Panc1 (cell line): Measurements from ENCODE around the gene DTHD1.

Experiments
- POLR2AphosphoS5 ChIP-seq: IDR thresholded peaks from 2 replicates; pipeline ENCODE4 v1.6.1; 2012; ENCODE audit warnings: mild to moderate bottlenecking, low read depth, low read length, moderate library complexity
- SIN3A ChIP-seq: IDR thresholded peaks from 2 replicates; pipeline ENCODE4 v1.6.1; 2012; ENCODE audit warnings: low read depth, mild to moderate bottlenecking, low read length, moderate library complexity, borderline replicate concordance; ENCODE audit not compliant: insufficient read depth
- TCF7L2 ChIP-seq: IDR thresholded peaks from 2 replicates; pipeline ENCODE4 v1.6.1; 2011; ENCODE audit warnings: mild to moderate bottlenecking, low read depth, low read length, inconsistent platforms
- TF ChIP-seq, protein P1 (sequence below): fragments of 450-650 bp; IDR thresholded peaks from 2 replicates; pipeline ENCODE4 v1.5.1; 2017; ENCODE audit warnings: mild to moderate bottlenecking

- TF ChIP-seq, protein P1, sequence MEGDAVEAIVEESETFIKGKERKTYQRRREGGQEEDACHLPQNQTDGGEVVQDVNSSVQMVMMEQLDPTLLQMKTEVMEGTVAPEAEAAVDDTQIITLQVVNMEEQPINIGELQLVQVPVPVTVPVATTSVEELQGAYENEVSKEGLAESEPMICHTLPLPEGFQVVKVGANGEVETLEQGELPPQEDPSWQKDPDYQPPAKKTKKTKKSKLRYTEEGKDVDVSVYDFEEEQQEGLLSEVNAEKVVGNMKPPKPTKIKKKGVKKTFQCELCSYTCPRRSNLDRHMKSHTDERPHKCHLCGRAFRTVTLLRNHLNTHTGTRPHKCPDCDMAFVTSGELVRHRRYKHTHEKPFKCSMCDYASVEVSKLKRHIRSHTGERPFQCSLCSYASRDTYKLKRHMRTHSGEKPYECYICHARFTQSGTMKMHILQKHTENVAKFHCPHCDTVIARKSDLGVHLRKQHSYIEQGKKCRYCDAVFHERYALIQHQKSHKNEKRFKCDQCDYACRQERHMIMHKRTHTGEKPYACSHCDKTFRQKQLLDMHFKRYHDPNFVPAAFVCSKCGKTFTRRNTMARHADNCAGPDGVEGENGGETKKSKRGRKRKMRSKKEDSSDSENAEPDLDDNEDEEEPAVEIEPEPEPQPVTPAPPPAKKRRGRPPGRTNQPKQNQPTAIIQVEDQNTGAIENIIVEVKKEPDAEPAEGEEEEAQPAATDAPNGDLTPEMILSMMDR, result no peak
- TF ChIP-seq POLR2AphosphoS5, result no peak
- no peak for TF ChIP-seq TCF7L2
- TF ChIP-seq SIN3A, result no peak
Measured at GRCh38 chr4:36325926-36326325, 44.5 kb downstream of the DTHD1 start.
